ENCODE results near the gene ARL14EP.

DNA sequence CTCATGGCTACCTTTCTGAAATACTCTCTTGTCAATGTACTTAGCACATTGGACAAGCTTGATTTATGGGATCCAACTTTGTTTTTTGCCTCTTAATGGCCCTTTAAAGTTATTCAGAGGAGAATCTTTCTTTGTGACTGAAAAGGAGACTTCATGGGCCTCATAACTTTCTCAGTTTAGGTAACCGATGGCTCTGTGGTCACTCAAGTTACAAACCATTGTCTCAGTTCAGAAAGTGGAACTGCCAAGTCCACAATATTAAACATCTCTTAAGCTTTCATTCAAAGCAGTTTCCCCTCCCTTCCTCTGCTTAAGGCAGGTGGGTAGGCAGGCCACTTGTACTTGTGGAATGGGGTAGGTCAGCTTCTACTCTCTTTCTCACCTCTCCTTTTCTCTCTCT is 12.3 kb upstream of the ARL14EP start:
- no peak for TF ChIP-seq CTCF (optimal IDR thresholded peaks at IDR 0.05 in 1 of 3, IDR thresholded peaks at IDR 0.05 in 1 of 3, conservative IDR thresholded peaks at IDR 0.05 in 1 of 3; ENCODE audit: extremely low read depth in 1 of 3, insufficient read depth in 2 of 3, low read length in 3 of 3)
- TF ChIP-seq EZH2 (IDR thresholded peaks at IDR 0.05; ENCODE audit: low read length): no peak

All from keratinocyte (primary cell).